Effector CD4-positive, alpha-beta T cell (primary cell): ENCODE results near the gene SLC20A1.

Experiments used
- DNase-seq: peaks from one replicate; pipeline ENCODE4 v3.0.0-alpha.2; 2020

Gene SLC20A1

GRCh38 chr2:112625474-112626114 lies 20.1 kb upstream of the SLC20A1 start:
- DNase-seq: no peak

GRCh38 chr2:112626604-112627059 lies 19.1 kb upstream of the SLC20A1 start:
- DNase-seq: peak; percentile 39

- no peak for DNase-seq
These were observed 18.4 kb upstream of the SLC20A1 start for GRCh38 chr2:112627060-112628040.

GRCh38 chr2:112629224-112629623 lies 16.5 kb upstream of the SLC20A1 start:
- DNase-seq: no peak

GRCh38 chr2:112629823-112630222 lies 15.9 kb upstream of the SLC20A1 start:
- DNase-seq: no peak

GRCh38 chr2:112630268-112630667 lies 15.5 kb upstream of the SLC20A1 start:
- no peak for DNase-seq

- no peak for DNase-seq
These were observed 12.0 kb upstream of the SLC20A1 start for GRCh38 chr2:112633708-112634107.

GRCh38 chr2:112634153-112634873 lies 11.4 kb upstream of the SLC20A1 start:
- no peak for DNase-seq

- no peak for DNase-seq
These were observed 10.9 kb upstream of the SLC20A1 start for GRCh38 chr2:112634874-112635157.

- DNase-seq: no peak
These were observed 9.0 kb upstream of the SLC20A1 start for GRCh38 chr2:112636605-112637288.

GRCh38 chr2:112637289-112637660 lies 8.5 kb upstream of the SLC20A1 start:
- no peak for DNase-seq

- no peak for DNase-seq
These were observed 5.8 kb upstream of the SLC20A1 start for GRCh38 chr2:112639936-112640335.

GRCh38 chr2:112640467-112640799 lies 5.3 kb upstream of the SLC20A1 start:
- DNase-seq: no peak

GRCh38 chr2:112640800-112641675 lies 4.7 kb upstream of the SLC20A1 start:
- no peak for DNase-seq

GRCh38 chr2:112641701-112642100 lies 4.0 kb upstream of the SLC20A1 start:
- DNase-seq: no peak

GRCh38 chr2:112642561-112642960 lies 3.2 kb upstream of the SLC20A1 start:
- no peak for DNase-seq

GRCh38 chr2:112642966-112643365 lies 2.8 kb upstream of the SLC20A1 start:
- DNase-seq: no peak

- DNase-seq: no peak
These were observed 2.3 kb upstream of the SLC20A1 start for GRCh38 chr2:112643488-112643887.

GRCh38 chr2:112644155-112644932 lies 1.4 kb upstream of the SLC20A1 start:
- DNase-seq: no peak

GRCh38 chr2:112644933-112645309 lies 818 bp upstream of the SLC20A1 start:
- DNase-seq: no peak

- DNase-seq: no peak
These were observed 472 bp downstream of the SLC20A1 start for GRCh38 chr2:112646102-112646719.
